Upper lobe of left lung (tissue), 6 donors: ENCODE data around the gene SEMA4D. TPM values are rescaled to one million over a fixed set of nuclear protein-coding genes. Genes with fewer than 3 reads are reported as not detected.
A peak's percentile ranks its signal among the peaks of the same experiment; 100 is the strongest.

Experiments
- ATAC-seq, 2 donors: fragments of 200-7000 bp; cut with Tn5 transposase; one replicate each; pipeline ENCODE4 v1.9.1; 2022; ENCODE audit warnings: mild to moderate bottlenecking in 2 of 2, moderate library complexity in 2 of 2; ENCODE audit not compliant: low FRiP score in 2 of 2
- DNase-seq, 2 donors: peaks; one replicate each; pipeline ENCODE4 v3.0.0-alpha.2; 2019 to 2020
- H3K27ac ChIP-seq, 4 donors: fragments of 200-600 bp; sonication (generic); one replicate each; pipeline ENCODE4 v1.5.1; 2016 to 2019
- H3K27me3 ChIP-seq, 4 donors: fragments of 200-600 bp; sonication (generic); one replicate each; pipeline ENCODE4 v1.5.1; 2017 to 2019
- H3K36me3 ChIP-seq, 4 donors: fragments of 200-600 bp; sonication (generic); one replicate each; pipeline ENCODE4 v1.5.1; 2016 to 2019
- H3K4me1 ChIP-seq, 4 donors: fragments of 200-600 bp; sonication (generic); one replicate each; pipeline ENCODE4 v1.5.1; 2018 to 2019
- H3K4me3 ChIP-seq, 4 donors: fragments of 200-600 bp; sonication (generic); one replicate each; pipeline ENCODE4 v1.5.1; 2017 to 2019; ENCODE audit warnings: mild to moderate bottlenecking in 2 of 4, moderate library complexity in 1 of 4
- H3K9me3 ChIP-seq, 4 donors: fragments of 200-600 bp; sonication (generic); one replicate each; pipeline ENCODE4 v1.5.1; 2018 to 2019
- EP300 ChIP-seq, 4 donors: sonication (generic); formaldehyde crosslinking; IDR thresholded peaks; one replicate each; pipeline ENCODE4 v1.5.1; 2017; ENCODE audit warnings: antibody characterized with exemption in 4 of 4, control low read depth in 2 of 4
- POLR2A ChIP-seq, 4 donors: fragments of 450-650 bp; IDR thresholded peaks; one replicate each; pipeline ENCODE4 v1.5.1; 2016 to 2017; ENCODE audit warnings: antibody characterized with exemption in 4 of 4, mild to moderate bottlenecking in 2 of 4
- POLR2AphosphoS5 ChIP-seq, 2 donors: sonication (generic); formaldehyde crosslinking; IDR thresholded peaks; one replicate each; pipeline ENCODE4 v1.5.1; 2017; ENCODE audit warnings: antibody characterized with exemption in 2 of 2
- WGBS, 2 donors: methylation state at CpG; one replicate each; pipeline ENCODE4 v1.1.5; 2017 to 2018; 5-methylcytosine and 5-hydroxymethylcytosine counted together
- total RNA-seq, 6 donors: library from RNA; depleted of rRNA in 4 of 6; stranded (reverse); fragments of >200 nt in 4 of 6; gene quantifications; one replicate each; pipeline versions ENCODE4 v1.1.0 to v1.2.1, GENCODE V29; 2016 to 2021
- TF ChIP-seq, protein P1 (sequence below), 6 experiments: fragments of 450-650 bp in 4 of 6; fragments of 200-600 bp in 2 of 6; sonication (generic) in 2 of 6; IDR thresholded peaks; one replicate each; pipeline ENCODE4 v1.5.1; 2016 to 2019; ENCODE audit warnings: antibody characterized with exemption in 6 of 6
- donor health status: DM: no; HTN: no; CAD: no; lungs with moderate emphysema.
- donor health status: DM: no; HTN: yes; CAD: no; lungs with severe emphysema.

SEMA4D gene
- total RNA-seq, 6 donors from 2014 or later = 24.6 to 61.3 (median 41.8) TPM

DNA sequence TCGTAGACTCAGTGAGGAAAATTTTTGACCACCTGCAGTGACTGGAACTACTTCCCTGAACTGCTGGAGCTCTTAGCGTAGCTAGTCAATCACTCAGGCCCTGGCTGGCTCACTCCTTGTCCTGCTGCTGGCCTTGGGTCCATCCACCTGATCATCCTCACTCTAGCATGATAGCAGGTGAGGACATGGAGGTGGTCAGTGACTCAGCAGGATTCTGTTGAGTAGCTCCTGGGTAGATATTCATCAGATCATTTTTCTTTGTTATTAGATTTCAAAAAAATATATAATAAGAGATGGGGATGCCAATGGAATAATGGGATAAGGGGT, 25.0 kb upstream of the SEMA4D start:
- H3K27me3 ChIP-seq = no peaks in the 10 kb centered on the region
- DNase-seq (no peak), ATAC-seq (no peak)
- 83 to 85% methylated on average over 2 of the region's 2 CpGs for WGBS, 2 donors
- H3K4me3 ChIP-seq = no peak overlapping the region
- peaks cover 20 to 39% (median 33%) of the 10 kb centered on the region in 4 donors for H3K4me1 ChIP-seq
- TF ChIP-seq EP300 (IDR thresholded peaks at IDR 0.05) (no peak), POLR2AphosphoS5 (IDR thresholded peaks at IDR 0.05) (no peak), POLR2A (IDR thresholded peaks at IDR 0.05) (no peak)
- TF ChIP-seq, protein P1, sequence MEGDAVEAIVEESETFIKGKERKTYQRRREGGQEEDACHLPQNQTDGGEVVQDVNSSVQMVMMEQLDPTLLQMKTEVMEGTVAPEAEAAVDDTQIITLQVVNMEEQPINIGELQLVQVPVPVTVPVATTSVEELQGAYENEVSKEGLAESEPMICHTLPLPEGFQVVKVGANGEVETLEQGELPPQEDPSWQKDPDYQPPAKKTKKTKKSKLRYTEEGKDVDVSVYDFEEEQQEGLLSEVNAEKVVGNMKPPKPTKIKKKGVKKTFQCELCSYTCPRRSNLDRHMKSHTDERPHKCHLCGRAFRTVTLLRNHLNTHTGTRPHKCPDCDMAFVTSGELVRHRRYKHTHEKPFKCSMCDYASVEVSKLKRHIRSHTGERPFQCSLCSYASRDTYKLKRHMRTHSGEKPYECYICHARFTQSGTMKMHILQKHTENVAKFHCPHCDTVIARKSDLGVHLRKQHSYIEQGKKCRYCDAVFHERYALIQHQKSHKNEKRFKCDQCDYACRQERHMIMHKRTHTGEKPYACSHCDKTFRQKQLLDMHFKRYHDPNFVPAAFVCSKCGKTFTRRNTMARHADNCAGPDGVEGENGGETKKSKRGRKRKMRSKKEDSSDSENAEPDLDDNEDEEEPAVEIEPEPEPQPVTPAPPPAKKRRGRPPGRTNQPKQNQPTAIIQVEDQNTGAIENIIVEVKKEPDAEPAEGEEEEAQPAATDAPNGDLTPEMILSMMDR (IDR thresholded peaks at IDR 0.05) = no peak
- H3K9me3 ChIP-seq = no peaks in the 10 kb centered on the region
- H3K27ac ChIP-seq = peak overlapping the region in 3 of 4 donors; percentile 30 to 78 (median 71)
- H3K36me3 ChIP-seq = no peaks in the 10 kb centered on the region

DNA sequence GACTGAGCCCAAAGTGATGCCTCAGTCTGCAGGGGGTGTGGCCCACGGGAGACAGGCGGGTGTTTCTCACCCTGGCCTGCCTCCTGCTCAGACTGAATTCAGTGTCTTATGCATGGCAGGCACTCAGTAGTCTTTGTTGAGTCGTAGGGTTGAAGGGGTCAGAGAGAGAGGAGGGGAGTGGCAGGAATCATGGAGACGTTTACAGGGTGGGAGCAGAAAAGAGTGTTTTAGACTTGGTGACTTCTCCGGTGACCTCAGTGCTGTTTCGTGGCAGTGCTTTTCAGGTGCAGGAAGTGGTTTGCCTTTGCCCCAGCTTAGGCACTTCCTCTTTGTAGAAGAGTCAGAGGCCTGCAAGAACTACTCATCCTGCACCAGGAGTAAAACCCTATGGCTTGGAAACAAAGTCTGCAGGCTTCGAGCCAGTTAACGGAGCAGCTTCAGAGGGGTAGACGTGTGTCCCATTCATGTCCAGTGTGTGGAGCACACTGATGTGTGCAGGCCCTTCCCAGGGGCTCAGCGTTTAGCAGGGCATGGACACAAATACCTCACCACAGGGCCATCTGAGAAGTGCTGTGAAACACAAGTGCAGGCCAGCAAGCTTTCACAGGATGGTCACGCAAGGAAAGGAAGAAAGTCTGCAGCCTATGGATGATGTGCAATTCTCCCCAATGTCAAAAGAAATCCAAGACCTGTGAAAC, 24.5 kb upstream of the SEMA4D start:
- Histone ChIP-seq H3K27me3 (no peaks in the 10 kb centered on the region), H3K9me3 (no peaks in the 10 kb centered on the region), H3K36me3 (no peaks in the 10 kb centered on the region), H3K4me1 (peaks cover 20 to 39% (median 29%) of the 10 kb centered on the region in 4 donors), H3K27ac (peak overlapping the region in 3 of 4 donors; percentile 30 to 78 (median 71)), H3K4me3 (no peak overlapping the region)
- no peak for TF ChIP-seq EP300 (IDR thresholded peaks at IDR 0.05)
- no peak for TF ChIP-seq POLR2AphosphoS5 (IDR thresholded peaks at IDR 0.05)
- TF ChIP-seq POLR2A (IDR thresholded peaks at IDR 0.05) = no peak
- 32 to 51% methylated on average over 10 to 11 of the region's 11 CpGs for WGBS, 2 donors
- peak; percentile 60 to 71 for ATAC-seq
- DNase-seq = peak in 1 of 2 donors; percentile 78

DNA sequence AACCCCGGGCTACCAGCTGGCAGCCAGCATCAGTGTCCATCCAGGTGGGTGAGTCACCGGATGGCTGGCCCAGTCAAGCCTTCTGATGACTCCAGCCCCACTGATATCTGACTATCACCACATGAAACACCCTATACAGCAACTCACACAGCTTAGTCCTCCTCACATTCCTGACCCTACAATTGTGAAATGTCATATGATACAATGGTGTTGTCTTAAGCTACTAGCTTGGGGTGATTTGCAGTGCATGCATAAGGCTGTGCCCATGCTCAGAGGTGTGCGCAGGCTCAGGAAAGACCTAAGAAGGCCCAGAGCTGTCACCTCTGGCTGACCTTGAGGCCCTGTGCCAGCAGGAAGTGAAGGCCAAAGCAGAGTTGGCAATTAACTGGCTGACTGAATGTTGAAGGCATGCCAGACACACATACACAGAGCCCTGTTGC, 21.5 kb upstream of the SEMA4D start:
- H3K4me1 ChIP-seq = peaks cover 14 to 26% (median 21%) of the 10 kb centered on the region in 4 donors
- 67 to 83% methylated on average over 1 to 3 of the region's 3 CpGs for WGBS, 2 donors
- H3K27me3 ChIP-seq = no peaks in the 10 kb centered on the region
- H3K4me3 ChIP-seq = no peak overlapping the region
- H3K36me3 ChIP-seq = no peaks in the 10 kb centered on the region
- DNase-seq (no peak), ATAC-seq (no peak)
- H3K9me3 ChIP-seq = no peaks in the 10 kb centered on the region
- H3K27ac ChIP-seq = no peak overlapping the region
- TF ChIP-seq, protein P1 (IDR thresholded peaks at IDR 0.05) = no peak
- TF ChIP-seq POLR2AphosphoS5 (IDR thresholded peaks at IDR 0.05) (no peak), EP300 (IDR thresholded peaks at IDR 0.05) (no peak), POLR2A (IDR thresholded peaks at IDR 0.05) (no peak)

DNA sequence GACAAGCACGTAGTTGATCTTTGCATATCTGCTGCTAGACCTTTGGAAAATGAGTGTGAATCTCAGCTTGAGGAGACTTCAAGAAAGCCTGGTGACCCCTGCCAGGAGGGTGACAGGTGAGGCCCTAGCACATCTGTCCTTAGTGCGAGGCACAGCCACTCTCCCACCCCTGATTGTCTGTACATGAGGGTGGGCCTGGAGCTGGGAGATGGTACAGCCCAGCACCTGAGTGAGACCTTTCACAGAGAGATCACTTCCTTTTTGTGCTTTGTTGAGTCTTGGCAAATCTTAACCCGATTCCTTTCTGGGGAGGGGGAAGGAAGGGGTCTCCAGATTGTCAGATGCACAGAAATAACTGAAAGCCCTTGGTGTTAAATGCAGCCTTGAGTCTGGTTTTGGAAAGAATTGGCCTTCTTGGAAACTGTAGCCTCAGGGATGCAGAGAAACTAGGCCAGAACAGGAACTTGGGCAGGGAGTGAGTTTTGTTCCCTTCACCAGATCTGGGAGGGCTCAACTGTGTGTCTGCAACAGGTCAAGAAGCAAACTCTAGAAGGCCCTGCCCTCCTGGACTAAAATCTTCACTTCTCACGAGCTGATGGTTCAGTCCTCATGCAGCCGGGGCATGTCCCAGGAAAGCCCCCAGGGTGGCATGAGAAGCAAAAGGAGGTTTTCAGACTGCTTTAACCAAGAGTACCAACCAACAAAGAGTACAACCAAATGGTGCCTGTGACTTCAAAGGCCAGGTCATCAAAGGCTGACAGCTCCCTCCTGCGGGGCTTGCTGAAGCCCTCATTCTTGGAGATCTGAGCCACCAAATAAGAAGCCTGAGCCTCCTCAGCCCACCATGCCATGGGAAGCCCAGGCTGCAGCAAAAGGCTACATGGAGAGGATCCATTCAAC, 20.8 kb upstream of the SEMA4D start:
- no peak for ATAC-seq
- Histone ChIP-seq H3K9me3 (no peaks in the 10 kb centered on the region), H3K27ac (no peak overlapping the region), H3K4me3 (no peak overlapping the region), H3K27me3 (no peaks in the 10 kb centered on the region), H3K36me3 (no peaks in the 10 kb centered on the region), H3K4me1 (peaks cover 9 to 22% (median 16%) of the 10 kb centered on the region in 4 donors)
- no peak for DNase-seq
- 88 to 93% methylated on average over 4 to 6 of the region's 6 CpGs for WGBS, 2 donors
- TF ChIP-seq, protein P1 (IDR thresholded peaks at IDR 0.05) = no peak
- TF ChIP-seq POLR2A (IDR thresholded peaks at IDR 0.05) = no peak
- TF ChIP-seq EP300 (IDR thresholded peaks at IDR 0.05) = no peak
- TF ChIP-seq POLR2AphosphoS5 (IDR thresholded peaks at IDR 0.05) = no peak

DNA sequence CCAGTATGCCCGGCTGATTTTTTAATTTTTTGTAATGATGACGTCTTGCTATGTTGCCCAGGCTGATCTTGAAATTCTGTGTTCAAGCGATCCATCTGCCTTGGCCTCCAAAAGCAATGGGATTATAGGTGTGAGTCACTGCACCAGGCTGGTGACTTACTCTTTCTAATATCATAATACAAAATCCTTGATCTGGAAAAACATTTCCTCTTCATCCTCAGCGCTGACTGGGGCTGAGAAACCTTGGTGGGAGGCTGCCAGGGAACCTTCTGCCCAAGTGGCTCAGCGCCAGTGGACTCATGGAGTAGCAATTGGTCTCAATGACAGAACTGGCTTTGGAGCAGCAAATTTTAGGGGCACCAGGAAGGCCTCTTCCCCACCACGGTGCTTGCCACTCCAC, 17.5 kb upstream of the SEMA4D start:
- ATAC-seq (no peak), DNase-seq (no peak)
- Histone ChIP-seq H3K4me1 (peaks cover 0 to 6% (median 0%) of the 10 kb centered on the region in 4 donors), H3K36me3 (no peaks in the 10 kb centered on the region), H3K9me3 (no peaks in the 10 kb centered on the region), H3K27me3 (no peaks in the 10 kb centered on the region), H3K27ac (no peak overlapping the region), H3K4me3 (no peak overlapping the region)
- 88 to 91% methylated on average over 6 of the region's 6 CpGs for WGBS, 2 donors
- TF ChIP-seq POLR2A (IDR thresholded peaks at IDR 0.05) = no peak
- no peak for TF ChIP-seq EP300 (IDR thresholded peaks at IDR 0.05)
- no peak for TF ChIP-seq POLR2AphosphoS5 (IDR thresholded peaks at IDR 0.05)
- TF ChIP-seq, protein P1 (IDR thresholded peaks at IDR 0.05) = no peak
